ENCODE results near the gene PIKFYVE.

Gene PIKFYVE

DNA sequence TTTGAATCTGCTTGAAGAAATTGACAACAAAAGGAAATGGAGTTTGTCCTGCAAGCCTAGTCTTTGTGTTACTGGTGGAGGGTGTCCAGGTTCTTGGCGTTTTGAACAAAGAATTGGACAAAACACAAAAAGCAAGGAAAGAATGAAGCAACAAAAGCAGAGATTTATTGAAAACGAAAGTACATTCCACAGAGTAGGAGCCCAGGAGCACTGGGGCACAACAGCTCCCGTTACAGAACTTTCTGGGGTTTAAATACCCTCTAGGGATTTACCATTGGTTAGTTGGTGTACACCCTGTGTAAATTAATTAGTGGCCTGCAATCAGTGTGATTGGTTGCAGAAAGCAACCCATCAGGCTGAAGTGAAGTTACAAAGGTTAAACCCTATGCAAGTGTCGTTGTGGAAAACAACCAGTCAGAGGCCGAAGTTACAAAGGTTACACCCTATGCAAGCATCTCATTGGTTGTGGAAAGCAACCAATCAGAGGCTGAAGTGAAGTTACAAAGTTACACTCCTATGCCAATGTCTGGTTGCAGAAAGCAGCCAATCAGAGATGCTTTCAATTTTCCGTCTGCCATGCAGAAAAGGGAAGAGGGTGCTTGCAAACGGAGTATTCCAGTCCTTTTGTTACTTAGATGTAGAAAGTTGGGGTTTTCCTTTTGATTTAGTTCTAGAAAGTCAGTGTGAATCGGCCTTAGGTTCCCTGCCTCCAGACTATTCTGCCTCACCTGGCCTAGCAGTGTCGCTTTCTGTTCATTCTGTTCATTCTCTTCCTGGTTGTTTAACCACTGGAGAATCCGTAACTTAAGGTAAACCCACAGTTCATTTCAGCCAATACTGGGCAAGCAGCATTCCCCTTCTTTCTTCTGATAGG lies 92.9 kb downstream of the PIKFYVE start:
- peaks cover 3% of the 10 kb centered on the region for H3K4me1 Mint-ChIP-seq
- H3K4me3 Mint-ChIP-seq: no peak overlapping the region
- H3K36me3 Mint-ChIP-seq (ENCODE audit: low read depth): peaks cover 39% of the 10 kb centered on the region
- TF ChIP-seq CTCF (IDR thresholded peaks at IDR 0.05): no peak
- H3K9me3 Mint-ChIP-seq: peaks cover 3% of the 10 kb centered on the region
- DNase-seq: no peak
- H3K27me3 Mint-ChIP-seq (ENCODE audit: low read depth, poor library complexity): no peaks in the 10 kb centered on the region
- H3K27ac Mint-ChIP-seq: peak overlapping the region; percentile 53

- no peak for TF ChIP-seq CTCF (IDR thresholded peaks at IDR 0.05)
- Mint-ChIP-seq H3K27me3 (ENCODE audit: low read depth, poor library complexity) (peaks cover 3% of the 10 kb centered on the region), H3K9me3 (peaks cover 8% of the 10 kb centered on the region), H3K27ac (no peak overlapping the region), H3K36me3 (ENCODE audit: low read depth) (peaks cover 33% of the 10 kb centered on the region), H3K4me1 (peaks cover 3% of the 10 kb centered on the region), H3K4me3 (no peak overlapping the region)
- no peak for DNase-seq
Observed at GRCh38 chr2:208359632-208359986, 93.6 kb downstream of the PIKFYVE start.

DNA sequence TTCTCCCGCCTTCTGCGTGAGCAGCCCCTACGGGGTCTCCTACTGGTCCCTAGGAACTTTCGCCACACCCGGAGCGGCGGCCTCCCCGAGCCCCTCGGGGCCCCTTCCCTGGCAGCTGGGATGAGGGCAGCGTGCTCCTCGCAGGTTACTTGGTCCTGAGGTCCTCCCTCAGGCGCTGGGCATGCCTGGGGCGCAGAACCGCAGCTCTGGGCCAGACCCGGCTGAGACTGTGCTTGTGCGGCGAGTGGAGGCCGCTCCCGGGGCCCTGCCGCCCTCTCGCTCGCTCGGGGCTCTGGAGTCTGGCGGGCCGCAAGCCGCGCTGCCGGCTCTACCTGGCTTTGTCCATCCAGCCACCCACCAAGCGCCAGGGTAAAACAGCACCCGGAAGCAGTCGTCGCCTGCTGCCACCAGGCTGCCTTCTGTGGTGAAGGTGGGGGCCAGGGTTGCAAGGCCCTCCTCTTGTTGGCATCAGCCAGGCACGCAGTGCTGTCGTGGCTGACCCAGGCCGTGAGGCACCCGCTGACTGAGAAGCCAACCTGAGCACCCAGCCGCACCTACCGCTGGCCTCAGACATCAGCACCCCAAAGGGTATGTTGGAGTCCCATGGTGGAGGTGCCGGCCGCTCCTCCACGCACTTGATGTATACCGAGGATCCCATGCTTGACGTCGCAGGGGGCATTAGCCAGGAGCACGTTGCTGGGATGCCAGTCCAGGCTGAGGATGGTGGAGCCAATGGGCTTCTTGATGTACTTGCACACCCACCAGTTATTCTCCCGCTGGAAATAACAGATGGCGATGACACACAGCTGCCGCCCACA lies 94.4 kb downstream of the PIKFYVE start:
- Mint-ChIP-seq H3K27me3 (ENCODE audit: low read depth, poor library complexity) (peaks cover 3% of the 10 kb centered on the region), H3K36me3 (ENCODE audit: low read depth) (peaks cover 26% of the 10 kb centered on the region), H3K27ac (no peak overlapping the region), H3K4me3 (no peak overlapping the region), H3K4me1 (peaks cover 3% of the 10 kb centered on the region), H3K9me3 (peaks cover 17% of the 10 kb centered on the region)
- no peak for TF ChIP-seq CTCF (IDR thresholded peaks at IDR 0.05)
- DNase-seq: no peak

DNA sequence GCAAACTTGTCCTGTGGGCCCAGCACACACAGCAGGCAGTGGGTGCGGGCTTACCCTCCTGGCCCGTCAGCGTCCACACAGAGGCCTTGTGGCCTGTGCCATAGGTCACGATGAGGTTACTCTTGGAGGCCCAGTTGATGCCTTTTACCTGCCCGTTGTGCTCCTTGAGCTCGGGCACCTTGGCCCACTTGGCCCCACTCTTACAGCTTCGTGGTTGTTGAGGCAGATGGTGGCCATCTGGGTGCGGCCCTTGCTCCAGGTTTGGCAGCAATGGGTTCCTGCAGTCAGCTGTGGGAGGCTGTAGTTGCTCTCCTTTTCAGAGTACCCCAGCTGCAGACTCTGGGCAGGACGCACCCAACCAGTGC lies 95.0 kb downstream of the PIKFYVE start:
- H3K4me3 Mint-ChIP-seq: no peak overlapping the region
- TF ChIP-seq CTCF (IDR thresholded peaks at IDR 0.05): no peak
- H3K4me1 Mint-ChIP-seq: peaks cover 3% of the 10 kb centered on the region

GRCh38 chr2:208363485-208363884 lies 97.4 kb downstream of the PIKFYVE start:
- peaks cover 10% of the 10 kb centered on the region for H3K36me3 Mint-ChIP-seq (ENCODE audit: low read depth)
- peaks cover 3% of the 10 kb centered on the region for H3K4me1 Mint-ChIP-seq
- no peak overlapping the region for H3K4me3 Mint-ChIP-seq
- H3K27me3 Mint-ChIP-seq (ENCODE audit: low read depth, poor library complexity): peaks cover 3% of the 10 kb centered on the region
- H3K9me3 Mint-ChIP-seq: peaks cover 22% of the 10 kb centered on the region
- H3K27ac Mint-ChIP-seq: no peak overlapping the region
- TF ChIP-seq CTCF (IDR thresholded peaks at IDR 0.05): no peak
- DNase-seq: no peak

More for the DNA sequence above, 95.0 kb downstream of the PIKFYVE start:
- DNase-seq: no peak
- peaks cover 23% of the 10 kb centered on the region for H3K36me3 Mint-ChIP-seq (ENCODE audit: low read depth)
- peaks cover 20% of the 10 kb centered on the region for H3K9me3 Mint-ChIP-seq
- H3K27me3 Mint-ChIP-seq (ENCODE audit: low read depth, poor library complexity): peaks cover 3% of the 10 kb centered on the region
- no peak overlapping the region for H3K27ac Mint-ChIP-seq
